ENCODE measurements around the gene ATP2B2.

ATP2B2 gene

DNA sequence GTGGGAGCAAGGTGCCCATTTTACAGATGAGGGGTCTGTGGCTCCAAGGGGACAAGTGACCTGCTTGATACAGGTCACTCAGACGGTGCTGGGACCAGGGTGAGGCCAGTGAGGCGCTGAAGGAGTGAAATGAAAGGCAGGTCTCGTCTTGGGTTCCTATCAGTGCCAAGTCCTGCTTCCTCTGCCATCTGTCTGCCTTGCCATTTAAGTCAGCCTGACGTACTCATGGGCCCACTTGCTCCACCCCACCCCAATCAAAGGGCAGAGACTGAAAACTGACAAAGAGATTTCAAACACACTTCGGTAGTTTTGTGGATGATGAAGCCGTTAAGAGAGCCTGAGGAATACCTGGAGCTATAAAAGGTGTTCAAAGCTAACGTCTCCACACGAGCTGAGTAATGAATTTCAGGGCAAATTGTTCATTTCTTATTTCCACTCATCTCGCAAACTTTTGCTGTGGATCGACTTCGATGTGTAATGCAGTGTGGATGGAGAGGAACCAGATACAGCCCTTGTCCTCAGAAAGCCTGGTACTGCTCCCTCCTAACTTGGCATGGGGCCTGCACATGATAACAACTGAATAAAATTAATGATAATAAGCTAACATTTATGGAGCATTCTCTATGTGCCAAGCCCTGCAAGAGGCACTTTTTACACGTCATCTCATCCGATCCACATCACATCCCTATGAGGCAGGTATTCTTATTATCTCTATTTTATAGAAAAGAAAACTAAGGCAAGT, 36.6 kb downstream of the ATP2B2 start:
- DNase-seq: no peak

DNA sequence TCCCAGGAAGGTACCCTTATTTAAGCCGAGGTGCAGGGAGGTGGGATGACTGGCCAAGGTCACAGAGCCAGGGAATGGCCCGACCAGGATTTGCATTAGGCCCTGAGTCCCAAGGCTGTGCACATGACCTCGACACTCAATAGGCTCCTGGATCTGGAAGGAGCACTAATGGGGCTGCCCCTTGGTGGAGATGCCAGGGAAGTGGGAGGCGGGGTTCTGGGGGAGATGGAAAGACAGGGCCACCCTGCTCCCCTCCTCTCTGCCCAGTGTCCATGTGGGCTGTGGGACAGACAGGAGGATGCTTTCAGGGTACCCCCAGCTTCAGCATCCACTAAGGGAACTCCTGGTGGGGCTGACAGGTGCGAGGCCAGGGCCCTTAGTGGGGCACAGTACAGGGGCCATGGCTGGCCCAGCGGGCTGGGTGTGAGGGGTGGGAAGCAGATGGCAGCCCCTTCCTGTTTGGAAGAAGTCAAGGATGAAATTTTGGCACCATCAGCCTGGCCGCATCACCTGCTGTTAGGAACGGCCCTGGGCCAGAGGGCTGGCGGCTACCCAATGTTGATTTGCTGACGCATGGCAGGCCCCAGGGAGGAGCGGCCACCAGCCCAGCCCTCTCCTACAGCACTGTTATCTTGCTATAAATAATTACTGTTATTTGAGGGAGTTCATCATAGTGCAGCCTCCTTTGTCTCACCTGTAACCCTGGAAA, 37.3 kb downstream of the ATP2B2 start:
- DNase-seq: no peak

- no peak for DNase-seq
Observed at GRCh38 chr3:10467204-10467603, 38.2 kb downstream of the ATP2B2 start.

- DNase-seq: no peak
Observed at GRCh38 chr3:10466186-10466585, 39.2 kb downstream of the ATP2B2 start.

DNA sequence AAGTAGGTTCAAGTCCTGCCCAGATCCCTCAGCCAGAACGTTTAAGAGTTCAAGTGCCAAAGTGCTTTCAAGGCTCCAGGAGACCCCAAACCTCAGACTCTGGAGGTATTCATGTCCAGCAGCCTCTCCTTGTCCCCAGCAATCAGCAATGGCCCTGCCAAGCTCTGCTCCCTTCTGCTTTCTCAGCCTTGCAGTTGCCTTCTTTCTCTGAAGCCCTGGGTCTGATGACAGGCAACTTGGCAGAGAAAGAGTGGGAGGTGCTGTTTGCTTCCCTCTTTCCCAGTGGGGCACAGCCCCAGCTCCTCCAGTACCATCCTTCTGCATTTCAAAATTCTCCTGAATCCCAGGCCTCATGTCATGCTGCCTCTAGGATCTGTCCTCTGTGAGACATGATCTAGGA, 40.2 kb downstream of the ATP2B2 start:
- no peak for DNase-seq

GRCh38 chr3:10463533-10464434, 41.6 kb downstream of the ATP2B2 start:
- no peak for DNase-seq

DNA sequence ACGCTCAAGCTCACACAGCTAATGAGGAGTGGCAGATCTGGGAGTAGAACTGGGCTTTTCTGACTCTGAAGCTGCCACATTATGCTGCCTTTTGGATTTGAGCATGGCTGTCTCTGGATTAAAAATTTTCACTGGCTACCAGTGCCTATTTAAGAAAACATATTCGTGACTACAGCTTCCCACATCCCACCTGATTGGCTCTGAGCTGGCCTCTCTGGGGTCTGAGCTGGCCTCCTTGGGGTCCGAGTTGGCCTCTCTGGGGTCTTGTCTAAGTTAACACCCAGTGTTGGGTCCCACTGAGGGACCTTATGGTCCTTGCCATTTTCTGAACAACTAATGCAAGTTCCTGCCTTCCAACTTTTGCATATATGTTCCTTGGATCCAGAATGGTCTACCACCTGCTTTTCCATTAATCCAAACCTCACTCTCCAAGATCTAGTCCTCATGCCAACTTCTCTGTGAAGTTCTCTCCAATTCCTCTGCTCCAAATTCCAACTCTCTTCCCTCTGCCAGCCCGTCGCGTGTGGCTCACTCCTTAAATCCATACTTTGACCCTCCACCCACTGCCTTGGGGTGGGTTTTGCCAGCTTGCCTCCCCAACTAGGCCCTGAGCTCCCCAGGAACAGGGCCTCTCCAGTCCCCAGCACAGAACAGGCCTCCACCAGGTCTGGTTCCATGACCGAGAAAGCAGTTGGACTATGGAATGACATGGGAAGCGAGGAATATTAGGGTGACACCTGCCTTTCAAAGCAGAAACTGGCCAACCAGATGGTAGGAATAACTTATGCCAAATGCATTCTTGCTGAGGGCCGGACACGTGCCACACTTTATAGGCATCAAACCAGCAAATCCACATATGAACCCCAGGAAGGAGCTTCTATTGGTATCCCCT, 42.5 kb downstream of the ATP2B2 start:
- DNase-seq: no peak

- DNase-seq: no peak
Observed at GRCh38 chr3:10460951-10461545, 44.3 kb downstream of the ATP2B2 start.

- no peak for DNase-seq
Observed at GRCh38 chr3:10459954-10460754, 45.2 kb downstream of the ATP2B2 start.

GRCh38 chr3:10457560-10457959, 47.8 kb downstream of the ATP2B2 start:
- no peak for DNase-seq

DNA sequence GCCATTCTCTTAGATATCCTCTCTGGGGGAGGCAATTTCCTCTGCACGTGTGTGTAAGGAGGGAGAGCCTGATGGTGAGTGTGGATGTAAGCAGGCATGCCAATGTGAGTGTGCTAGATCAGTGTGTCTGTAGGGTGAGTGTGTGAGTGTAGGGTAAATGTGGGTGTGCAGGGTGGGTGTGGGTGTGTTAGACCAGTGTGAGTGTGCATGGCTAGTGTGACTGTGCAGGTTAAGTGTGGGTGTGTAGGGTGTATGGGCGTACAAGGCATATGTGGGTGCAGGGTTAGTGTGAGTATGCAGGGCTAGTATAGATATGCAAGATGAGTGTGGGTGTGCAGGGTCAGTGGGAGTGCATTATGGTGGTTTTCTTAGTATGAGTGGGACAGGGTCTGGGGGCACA, 48.4 kb downstream of the ATP2B2 start:
- no peak for DNase-seq

DNA sequence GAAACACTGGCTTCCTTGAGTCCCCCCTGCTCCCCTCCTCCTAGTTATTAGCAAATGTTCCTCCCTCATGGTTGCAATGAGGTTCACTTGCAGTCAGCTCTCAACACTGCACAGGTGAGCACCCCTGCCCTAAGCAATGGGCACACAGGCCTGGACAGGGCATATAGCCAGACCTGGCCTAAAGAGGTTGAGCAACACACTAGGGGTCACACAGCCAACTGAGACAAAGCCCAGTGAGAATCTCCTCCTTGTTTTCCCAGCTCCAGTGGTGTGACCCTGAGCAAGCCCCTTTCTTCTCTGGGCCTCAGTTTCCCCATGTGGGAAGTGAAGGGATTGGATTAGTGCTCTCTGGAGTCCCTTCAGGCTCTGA, 49.9 kb downstream of the ATP2B2 start:
- no peak for DNase-seq

GRCh38 chr3:10454907-10455544, 50.4 kb downstream of the ATP2B2 start:
- DNase-seq: no peak

- DNase-seq: no peak
Observed at GRCh38 chr3:10453431-10454163, 51.8 kb downstream of the ATP2B2 start.

DNA sequence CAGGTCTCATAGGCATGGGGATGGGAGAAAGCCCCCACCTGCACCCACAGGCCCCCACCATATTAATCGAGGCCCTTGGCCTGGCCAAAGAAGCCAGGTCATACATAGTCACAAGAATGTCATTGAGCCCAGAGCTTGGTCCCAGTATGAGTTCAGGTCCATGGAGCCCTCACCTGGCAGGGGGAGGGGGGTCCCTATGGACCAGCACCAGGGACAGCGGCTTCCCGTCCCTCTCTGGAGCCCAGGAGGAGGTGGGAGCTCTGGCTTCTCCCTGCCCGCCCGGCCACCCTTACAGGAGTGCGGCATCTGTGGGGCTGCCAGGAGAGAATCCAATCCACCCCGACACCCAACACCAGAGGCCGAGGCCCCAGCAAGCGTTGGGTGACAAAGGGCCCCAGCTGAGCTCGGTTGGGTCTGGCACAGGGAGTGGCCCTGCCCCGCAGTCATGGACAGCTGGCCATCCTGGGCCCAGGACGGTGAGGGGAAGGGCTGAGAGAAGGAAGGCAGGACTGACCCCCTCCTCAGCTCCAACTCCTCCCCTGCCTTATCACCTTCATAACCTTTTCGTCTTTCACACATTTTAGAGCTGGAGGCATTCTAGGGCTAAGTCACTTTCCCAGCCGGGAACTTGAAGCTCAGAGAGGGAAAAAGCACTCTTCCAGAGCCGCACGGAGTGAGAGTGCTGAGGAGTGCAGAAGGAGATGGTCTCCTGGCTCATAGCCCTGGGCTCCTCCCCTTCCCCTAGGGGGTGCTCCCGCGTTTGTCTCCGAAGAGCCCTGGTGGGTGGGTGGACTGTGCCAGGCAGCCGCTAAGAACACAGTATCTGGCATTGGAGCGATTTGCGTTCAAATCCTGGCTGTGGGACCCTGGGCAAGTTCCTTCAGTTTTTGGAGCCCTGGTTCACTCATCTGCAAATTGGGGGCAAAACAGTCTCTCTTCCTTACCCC, 54.6 kb downstream of the ATP2B2 start:
- no peak for DNase-seq

DNA sequence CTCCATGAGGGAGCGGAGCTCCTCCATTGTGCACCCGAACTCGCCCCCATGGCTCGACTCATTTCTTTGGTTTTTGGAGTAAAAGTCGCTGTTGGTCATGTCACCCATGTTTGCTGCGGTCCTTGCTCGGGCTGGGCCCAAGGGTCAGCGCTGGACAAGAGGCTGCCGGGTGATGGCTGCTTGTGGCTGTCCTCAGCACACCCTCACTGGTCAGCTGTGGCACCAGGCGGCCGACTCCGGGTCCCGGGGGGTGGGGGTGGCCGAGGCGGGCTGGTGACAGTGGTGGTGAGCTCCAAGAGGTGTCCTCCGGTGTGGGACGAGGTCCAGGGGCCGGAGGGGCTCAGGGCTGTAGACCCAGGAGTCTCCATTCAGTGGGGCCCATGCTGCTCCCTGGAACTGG, 56.0 kb downstream of the ATP2B2 start:
- no peak for DNase-seq

- no peak for DNase-seq
Observed at GRCh38 chr3:10448544-10448943, 56.8 kb downstream of the ATP2B2 start.

DNA sequence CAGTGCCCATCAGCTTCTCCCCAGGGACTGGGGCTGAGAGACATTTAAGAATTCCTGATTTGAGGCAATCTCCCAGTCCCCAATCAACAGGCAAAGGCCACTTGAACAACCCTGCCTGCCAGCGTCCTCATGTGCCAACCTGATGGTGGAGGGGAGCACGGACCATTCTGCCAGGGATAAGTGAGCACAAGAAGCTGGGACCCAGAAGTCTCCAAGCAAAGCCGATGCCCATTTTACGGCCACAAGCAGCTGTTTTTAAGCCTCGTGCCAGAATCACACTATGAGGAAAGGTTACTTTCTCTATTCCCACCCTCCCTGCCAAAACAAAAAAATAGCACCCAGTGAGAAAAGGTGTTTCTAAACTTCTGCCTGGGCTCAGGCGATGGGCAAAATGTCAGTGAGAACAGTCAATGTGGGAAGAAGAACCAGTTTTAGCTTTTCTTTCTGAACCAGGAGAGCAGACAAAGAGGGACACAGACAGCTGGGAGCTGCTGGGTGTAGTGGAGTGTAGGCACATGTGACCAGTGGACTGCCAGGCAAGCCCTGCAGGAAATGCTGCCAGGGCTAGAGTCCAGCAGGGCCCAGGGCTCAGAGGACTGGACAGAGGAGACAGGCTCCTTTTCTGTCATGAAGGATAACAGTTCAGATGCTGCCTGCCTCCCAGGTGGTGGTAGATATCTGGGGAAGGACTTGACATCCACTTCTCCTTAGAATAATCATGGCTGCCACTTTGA, 57.7 kb downstream of the ATP2B2 start:
- no peak for DNase-seq

Measured in NCI-H146 (cell line).